Neural progenitor cell (in vitro differentiated cells): ENCODE data around the gene AP2B1. TPM values are rescaled to one million over a fixed set of nuclear protein-coding genes. Genes with fewer than 3 reads are reported as not detected.

Source experiments
- DNase-seq: peaks from one replicate; pipeline ENCODE4 v3.0.0-alpha.2; 2016; ENCODE audit warnings: low spot score
- H2AFZ ChIP-seq: fragments of 200-600 bp; sonication (generic); replicated peaks from 2 replicates; pipeline ENCODE4 v1.6.1; 2016; ENCODE audit warnings: antibody characterized with exemption
- H3F3A ChIP-seq: fragments of 200-600 bp; sonication (generic); 2 replicates; pipeline ENCODE4 v1.6.1; 2016; ENCODE audit warnings: antibody characterized with exemption, low read depth
- H3K27ac ChIP-seq: fragments of 200-600 bp; sonication (generic); 2 replicates; pipeline ENCODE4 v1.5.1; 2016; ENCODE audit warnings: mild to moderate bottlenecking
- H3K27me3 ChIP-seq: fragments of 200-600 bp; sonication (generic); 2 replicates; pipeline ENCODE4 v1.6.1; 2016; ENCODE audit warnings: mild to moderate bottlenecking, moderate library complexity
- H3K36me3 ChIP-seq: fragments of 200-600 bp; sonication (generic); 2 replicates; pipeline ENCODE4 v1.5.1; 2016
- H3K4me1 ChIP-seq: fragments of 200-600 bp; sonication (generic); 2 replicates; pipeline ENCODE4 v1.6.1; 2016; ENCODE audit warnings: mixed run types
- H3K4me2 ChIP-seq: fragments of 200-600 bp; sonication (generic); 2 replicates; pipeline ENCODE4 v1.6.1; 2016
- H3K4me3 ChIP-seq: fragments of 200-600 bp; sonication (generic); 2 replicates; pipeline ENCODE4 v1.5.1; 2016
- H3K79me2 ChIP-seq: fragments of 200-600 bp; sonication (generic); 2 replicates; pipeline ENCODE4 v1.6.1; 2016; ENCODE audit warnings: low read depth
- H3K9ac ChIP-seq: fragments of 200-600 bp; sonication (generic); 2 replicates; pipeline ENCODE4 v1.6.1; 2016
- H3K9me3 ChIP-seq: fragments of 200-600 bp; sonication (generic); 2 replicates; pipeline ENCODE4 v1.5.1; 2016; ENCODE audit warnings: low read depth
- H4K20me1 ChIP-seq: fragments of 200-600 bp; sonication (generic); 2 replicates; pipeline ENCODE4 v1.6.1; 2016; ENCODE audit warnings: low read depth
- H3K27ac Mint-ChIP-seq: 3 replicates; pipeline ENCODE4 v1.8.0; 2021; ENCODE audit warnings: mixed read lengths
- H3K27me3 Mint-ChIP-seq: 2 replicates; pipeline ENCODE4 v1.8.0; 2022; ENCODE audit warnings: low read depth, mild to moderate bottlenecking, inconsistent platforms, moderate library complexity, mixed read lengths; ENCODE audit not compliant: insufficient read depth
- H3K36me3 Mint-ChIP-seq: 3 replicates; pipeline ENCODE4 v1.8.0; 2021; ENCODE audit warnings: mixed read lengths
- H3K4me1 Mint-ChIP-seq: 3 replicates; pipeline ENCODE4 v1.8.0; 2021; ENCODE audit warnings: mixed read lengths
- H3K4me3 Mint-ChIP-seq: 3 replicates; pipeline ENCODE4 v1.8.0; 2021; ENCODE audit warnings: mild to moderate bottlenecking, moderate library complexity, mixed read lengths
- H3K9me3 Mint-ChIP-seq: 3 replicates; pipeline ENCODE4 v1.8.0; 2020; ENCODE audit warnings: mixed read lengths
- CTCF ChIP-seq: fragments of 200-600 bp; sonication (generic); IDR thresholded peaks from 2 replicates; pipeline ENCODE4 v1.5.1; 2017; ENCODE audit warnings: antibody characterized with exemption, mild to moderate bottlenecking
- EZH2 ChIP-seq: fragments of 200-600 bp; sonication (generic); IDR thresholded peaks from 2 replicates; pipeline ENCODE4 v1.6.1; 2017; ENCODE audit warnings: antibody characterized with exemption, mild to moderate bottlenecking, moderate library complexity
- EZH2phosphoT487 ChIP-seq: fragments of 200-600 bp; sonication (generic); IDR thresholded peaks from 2 replicates; pipeline ENCODE4 v1.6.1; 2017; ENCODE audit warnings: antibody characterized with exemption
- total RNA-seq: library from RNA; depleted of rRNA; stranded (reverse); fragments of >200 nt; gene quantifications from 2 replicates; pipeline ENCODE4 v1.2.3, GENCODE V29; 2015; ENCODE audit warnings: low replicate concordance

AP2B1 gene
- total RNA-seq, 1 donor from 2014 or later = 125 TPM

GRCh38 chr17:35766489-35766877, 179.4 kb downstream of the AP2B1 start:
- TF ChIP-seq EZH2 = no peak
- no peak for TF ChIP-seq EZH2phosphoT487
- no peak for TF ChIP-seq CTCF
- H2AFZ ChIP-seq = peak overlapping the region; percentile 79
- H3K4me1 ChIP-seq = peaks cover 19% of the 10 kb centered on the region
- Mint-ChIP-seq H3K27ac (no peak overlapping the region), H3K36me3 (no peaks in the 10 kb centered on the region), H3K4me3 (no peak overlapping the region), H3K27me3 (peaks cover 3% of the 10 kb centered on the region), H3K9me3 (no peaks in the 10 kb centered on the region), H3K4me1 (peaks cover 26% of the 10 kb centered on the region)
- no peak overlapping the region for H3K27ac ChIP-seq
- H3K4me2 ChIP-seq = no peak overlapping the region
- H3K27me3 ChIP-seq = no peaks in the 10 kb centered on the region
- H3F3A ChIP-seq = peaks cover 29% of the 10 kb centered on the region
- H3K9ac ChIP-seq = no peak overlapping the region
- DNase-seq = no peak
- H3K4me3 ChIP-seq = no peak overlapping the region
- H3K9me3 ChIP-seq = no peaks in the 10 kb centered on the region
- no peaks in the 10 kb centered on the region for H4K20me1 ChIP-seq
- H3K36me3 ChIP-seq = no peaks in the 10 kb centered on the region
- H3K79me2 ChIP-seq = no peaks in the 10 kb centered on the region

GRCh38 chr17:35766903-35767510, 179.9 kb downstream of the AP2B1 start:
- DNase-seq = no peak
- peaks cover 29% of the 10 kb centered on the region for H3F3A ChIP-seq
- no peaks in the 10 kb centered on the region for H3K9me3 ChIP-seq
- H2AFZ ChIP-seq = no peak overlapping the region
- no peak overlapping the region for H3K4me2 ChIP-seq
- Mint-ChIP-seq H3K27me3 (peaks cover 5% of the 10 kb centered on the region), H3K9me3 (no peaks in the 10 kb centered on the region), H3K36me3 (no peaks in the 10 kb centered on the region), H3K4me3 (no peak overlapping the region), H3K4me1 (peaks cover 30% of the 10 kb centered on the region), H3K27ac (no peak overlapping the region)
- no peaks in the 10 kb centered on the region for H3K79me2 ChIP-seq
- no peaks in the 10 kb centered on the region for H3K27me3 ChIP-seq
- TF ChIP-seq CTCF (peak; percentile 43), EZH2 (no peak), EZH2phosphoT487 (no peak)
- H3K36me3 ChIP-seq = no peaks in the 10 kb centered on the region
- H3K4me1 ChIP-seq = peaks cover 21% of the 10 kb centered on the region
- H4K20me1 ChIP-seq = no peaks in the 10 kb centered on the region
- no peak overlapping the region for H3K27ac ChIP-seq
- H3K4me3 ChIP-seq = no peak overlapping the region
- no peak overlapping the region for H3K9ac ChIP-seq

GRCh38 chr17:35768797-35769196, 181.7 kb downstream of the AP2B1 start:
- H4K20me1 ChIP-seq = no peaks in the 10 kb centered on the region
- H3K9me3 ChIP-seq = no peaks in the 10 kb centered on the region
- TF ChIP-seq CTCF (no peak), EZH2phosphoT487 (no peak), EZH2 (no peak)
- H3K4me2 ChIP-seq = no peak overlapping the region
- Mint-ChIP-seq H3K36me3 (no peaks in the 10 kb centered on the region), H3K4me1 (peaks cover 40% of the 10 kb centered on the region), H3K27me3 (peaks cover 5% of the 10 kb centered on the region), H3K4me3 (no peak overlapping the region), H3K9me3 (no peaks in the 10 kb centered on the region), H3K27ac (no peak overlapping the region)
- no peaks in the 10 kb centered on the region for H3K79me2 ChIP-seq
- no peaks in the 10 kb centered on the region for H3K27me3 ChIP-seq
- H3K36me3 ChIP-seq = no peaks in the 10 kb centered on the region
- peaks cover 33% of the 10 kb centered on the region for H3K4me1 ChIP-seq
- no peak overlapping the region for H3K27ac ChIP-seq
- no peak overlapping the region for H3K4me3 ChIP-seq
- no peak for DNase-seq
- no peak overlapping the region for H3K9ac ChIP-seq
- H2AFZ ChIP-seq = no peak overlapping the region
- peaks cover 24% of the 10 kb centered on the region for H3F3A ChIP-seq
